Endodermal cell (in vitro differentiated cells): ENCODE measurements around the gene FAM50B. TPM values are rescaled to one million over a fixed set of nuclear protein-coding genes. Genes with fewer than 3 reads are reported as not detected.

ENCODE experiments used
- DNase-seq: peaks from one replicate; pipeline ENCODE4 v3.0.0-alpha.2; 2017
- H3K27ac ChIP-seq: 2 replicates; pipeline ENCODE4 v1.5.1; 2013; ENCODE audit warnings: mild to moderate bottlenecking, low read depth, low read length, moderate library complexity
- H3K27me3 ChIP-seq: 2 replicates; pipeline ENCODE4 v1.6.1; 2013; ENCODE audit warnings: mild to moderate bottlenecking, low read length, moderate library complexity; ENCODE audit not compliant: insufficient read depth, control insufficient read depth, poor library complexity, severe bottlenecking
- H3K36me3 ChIP-seq: 2 replicates; pipeline ENCODE4 v1.7.0; 2013; ENCODE audit warnings: mild to moderate bottlenecking, low read length, moderate library complexity; ENCODE audit not compliant: control insufficient read depth, insufficient read depth
- H3K4me1 ChIP-seq: one replicate; pipeline ENCODE4 v1.7.0; 2013; ENCODE audit warnings: low read length; ENCODE audit not compliant: control insufficient read depth, insufficient read depth
- H3K4me3 ChIP-seq: 2 replicates; pipeline ENCODE4 v1.5.1; 2013; ENCODE audit warnings: mild to moderate bottlenecking, low read length, moderate library complexity
- H3K9ac ChIP-seq: 2 replicates; pipeline ENCODE4 v1.6.1; 2013; ENCODE audit warnings: mild to moderate bottlenecking, low read length, moderate library complexity; ENCODE audit not compliant: poor library complexity, severe bottlenecking; ENCODE audit errors: extremely low read depth
- H3K9me3 ChIP-seq: 2 replicates; pipeline ENCODE4 v1.6.1; 2013; ENCODE audit warnings: mild to moderate bottlenecking, low read length, moderate library complexity; ENCODE audit not compliant: control insufficient read depth
- H3K27ac Mint-ChIP-seq: 2 replicates; pipeline ENCODE4 v1.8.0; 2020; ENCODE audit warnings: mixed read lengths
- H3K27me3 Mint-ChIP-seq: 2 replicates; pipeline ENCODE4 v1.8.0; 2021; ENCODE audit warnings: mild to moderate bottlenecking, mixed read lengths; ENCODE audit not compliant: insufficient read depth
- H3K36me3 Mint-ChIP-seq: 2 replicates; pipeline ENCODE4 v1.8.0; 2020; ENCODE audit warnings: low read depth, mixed read lengths
- H3K4me1 Mint-ChIP-seq: 2 replicates; pipeline ENCODE4 v1.8.0; 2020; ENCODE audit warnings: mixed read lengths
- H3K4me3 Mint-ChIP-seq: 2 replicates; pipeline ENCODE4 v1.8.0; 2020; ENCODE audit warnings: mild to moderate bottlenecking, moderate library complexity, mixed read lengths
- H3K9me3 Mint-ChIP-seq: 2 replicates; pipeline ENCODE4 v1.8.0; 2020; ENCODE audit warnings: mild to moderate bottlenecking, mixed read lengths
- WGBS, 2 experiments: methylation state at CpG; one replicate each; pipeline versions ENCODE4 v1.1.5 to v1.1.7; 2013; ENCODE audit warnings: missing lambda C conversion rate in 2 of 2, mixed read lengths in 1 of 2; ENCODE audit not compliant: insufficient coverage in 1 of 2, insufficient read length in 1 of 2; 5-methylcytosine and 5-hydroxymethylcytosine counted together
- total RNA-seq, 2 donors: library from RNA; stranded (reverse); fragmentation: NEBNext Ultra II Directional in 1 of 2; extraction: Animal tissue kit (Norgen Biotek cat#: 25700) in 1 of 2; gene quantifications; 2 replicates in 1 of 2; 3 replicates in 1 of 2; pipeline ENCODE4 v1.2.1, GENCODE V29; 2021
- TF ChIP-seq, protein P1 (sequence below): fragments of 200-600 bp; sonication (generic); conservative IDR thresholded peaks from 2 replicates; pipeline ENCODE4 v1.5.0; 2021; ENCODE audit warnings: antibody characterized with exemption, mild to moderate bottlenecking

FAM50B gene
- total RNA-seq, 2 donors from 2014 or later: 2.8 to 3.7 TPM

DNA sequence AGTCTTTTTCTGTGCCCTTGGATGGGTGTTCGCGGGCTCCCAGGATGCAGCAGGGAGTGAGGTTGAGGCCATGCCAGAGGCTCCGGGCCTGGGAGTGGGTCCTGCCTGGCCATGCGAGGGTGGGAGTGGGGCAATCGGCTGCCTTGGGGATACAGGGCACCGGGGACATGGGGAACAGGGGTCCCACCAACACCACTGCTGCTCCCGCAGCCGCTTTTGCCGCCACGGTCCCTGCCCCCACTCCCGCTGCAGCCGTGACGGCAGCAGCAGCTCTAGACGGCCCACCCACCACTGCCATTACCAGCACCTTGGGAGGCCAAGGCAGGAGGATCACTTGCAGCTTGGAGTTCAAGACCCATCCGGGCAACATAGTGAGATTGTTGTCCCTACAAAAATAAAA lies 35.3 kb upstream of the FAM50B start:
- no peak for DNase-seq
- TF ChIP-seq, protein P1, sequence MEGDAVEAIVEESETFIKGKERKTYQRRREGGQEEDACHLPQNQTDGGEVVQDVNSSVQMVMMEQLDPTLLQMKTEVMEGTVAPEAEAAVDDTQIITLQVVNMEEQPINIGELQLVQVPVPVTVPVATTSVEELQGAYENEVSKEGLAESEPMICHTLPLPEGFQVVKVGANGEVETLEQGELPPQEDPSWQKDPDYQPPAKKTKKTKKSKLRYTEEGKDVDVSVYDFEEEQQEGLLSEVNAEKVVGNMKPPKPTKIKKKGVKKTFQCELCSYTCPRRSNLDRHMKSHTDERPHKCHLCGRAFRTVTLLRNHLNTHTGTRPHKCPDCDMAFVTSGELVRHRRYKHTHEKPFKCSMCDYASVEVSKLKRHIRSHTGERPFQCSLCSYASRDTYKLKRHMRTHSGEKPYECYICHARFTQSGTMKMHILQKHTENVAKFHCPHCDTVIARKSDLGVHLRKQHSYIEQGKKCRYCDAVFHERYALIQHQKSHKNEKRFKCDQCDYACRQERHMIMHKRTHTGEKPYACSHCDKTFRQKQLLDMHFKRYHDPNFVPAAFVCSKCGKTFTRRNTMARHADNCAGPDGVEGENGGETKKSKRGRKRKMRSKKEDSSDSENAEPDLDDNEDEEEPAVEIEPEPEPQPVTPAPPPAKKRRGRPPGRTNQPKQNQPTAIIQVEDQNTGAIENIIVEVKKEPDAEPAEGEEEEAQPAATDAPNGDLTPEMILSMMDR: no peak
- Mint-ChIP-seq H3K27me3 (peaks cover 4% of the 10 kb centered on the region), H3K9me3 (no peaks in the 10 kb centered on the region), H3K36me3 (no peaks in the 10 kb centered on the region), H3K27ac (no peak overlapping the region), H3K4me1 (peaks cover 6% of the 10 kb centered on the region), H3K4me3 (no peak overlapping the region)
- Histone ChIP-seq H3K36me3 (no peaks in the 10 kb centered on the region), H3K9ac (no peak overlapping the region), H3K9me3 (no peaks in the 10 kb centered on the region), H3K4me1 (no peaks in the 10 kb centered on the region), H3K4me3 (no peak overlapping the region), H3K27ac (no peak overlapping the region), H3K27me3 (no peaks in the 10 kb centered on the region)
- 95 to 97% methylated on average over 8 to 15 of the region's 15 CpGs for WGBS, 2 experiments

DNA sequence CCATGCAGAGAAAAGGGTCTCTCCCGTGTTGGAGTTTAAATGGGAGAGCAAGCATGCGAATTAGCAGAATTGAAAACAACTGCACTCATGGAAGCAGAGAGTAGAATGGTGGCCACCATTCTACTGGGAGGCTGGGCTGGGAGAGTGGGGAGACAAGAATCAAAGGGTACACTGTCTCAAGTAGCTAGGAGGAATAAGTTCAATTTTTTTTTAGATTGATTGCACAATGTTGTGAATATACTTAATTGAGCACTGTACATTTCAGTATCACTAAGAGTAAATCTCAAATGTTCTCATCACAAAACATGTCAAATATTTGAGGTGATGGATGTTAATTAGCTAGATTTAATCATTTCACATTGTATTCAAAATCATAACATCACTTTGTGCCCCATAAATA lies 34.6 kb upstream of the FAM50B start:
- no peaks in the 10 kb centered on the region for H3K36me3 ChIP-seq
- H3K4me3 ChIP-seq: no peak overlapping the region
- H3K27me3 ChIP-seq: no peaks in the 10 kb centered on the region
- Mint-ChIP-seq H3K36me3 (no peaks in the 10 kb centered on the region), H3K27ac (no peak overlapping the region), H3K27me3 (peaks cover 7% of the 10 kb centered on the region), H3K4me1 (peaks cover 6% of the 10 kb centered on the region), H3K4me3 (no peak overlapping the region), H3K9me3 (no peaks in the 10 kb centered on the region)
- no peak for DNase-seq
- WGBS, 2 experiments: 89 to 100% methylated on average over 2 of the region's 2 CpGs
- no peaks in the 10 kb centered on the region for H3K9me3 ChIP-seq
- H3K4me1 ChIP-seq: no peaks in the 10 kb centered on the region
- TF ChIP-seq, protein P1: no peak
- H3K9ac ChIP-seq: no peak overlapping the region
- H3K27ac ChIP-seq: no peak overlapping the region

DNA sequence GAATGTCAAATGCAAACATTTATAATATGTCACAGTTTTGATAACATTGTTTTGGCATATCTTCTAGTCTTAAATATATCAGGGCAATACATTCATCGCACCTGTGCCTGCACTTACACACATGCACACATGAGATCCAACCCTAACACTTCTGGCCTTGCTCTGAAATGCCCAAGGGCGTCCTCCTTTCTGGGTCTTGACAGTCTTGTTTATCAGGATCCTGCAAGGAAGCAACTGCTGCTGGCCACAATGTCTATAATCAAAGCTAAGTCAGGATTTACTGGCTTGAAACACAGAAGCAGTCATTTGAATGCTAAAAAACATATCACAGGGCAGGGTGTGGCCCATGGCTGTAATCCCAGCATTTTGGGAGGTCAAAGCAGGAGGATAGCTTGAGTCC lies 32.9 kb upstream of the FAM50B start:
- Histone ChIP-seq H3K36me3 (no peaks in the 10 kb centered on the region), H3K27me3 (no peaks in the 10 kb centered on the region), H3K9me3 (no peaks in the 10 kb centered on the region), H3K9ac (no peak overlapping the region), H3K4me1 (no peaks in the 10 kb centered on the region), H3K27ac (no peak overlapping the region), H3K4me3 (no peak overlapping the region)
- Mint-ChIP-seq H3K36me3 (no peaks in the 10 kb centered on the region), H3K9me3 (no peaks in the 10 kb centered on the region), H3K4me3 (no peak overlapping the region), H3K27ac (no peak overlapping the region), H3K27me3 (peaks cover 8% of the 10 kb centered on the region), H3K4me1 (peaks cover 8% of the 10 kb centered on the region)
- 90 to 100% methylated on average over 1 to 2 of the region's 2 CpGs for WGBS, 2 experiments
- TF ChIP-seq, protein P1: no peak
- no peak for DNase-seq
